ENCODE results near the gene PON3.

- TF ChIP-seq, protein P1, sequence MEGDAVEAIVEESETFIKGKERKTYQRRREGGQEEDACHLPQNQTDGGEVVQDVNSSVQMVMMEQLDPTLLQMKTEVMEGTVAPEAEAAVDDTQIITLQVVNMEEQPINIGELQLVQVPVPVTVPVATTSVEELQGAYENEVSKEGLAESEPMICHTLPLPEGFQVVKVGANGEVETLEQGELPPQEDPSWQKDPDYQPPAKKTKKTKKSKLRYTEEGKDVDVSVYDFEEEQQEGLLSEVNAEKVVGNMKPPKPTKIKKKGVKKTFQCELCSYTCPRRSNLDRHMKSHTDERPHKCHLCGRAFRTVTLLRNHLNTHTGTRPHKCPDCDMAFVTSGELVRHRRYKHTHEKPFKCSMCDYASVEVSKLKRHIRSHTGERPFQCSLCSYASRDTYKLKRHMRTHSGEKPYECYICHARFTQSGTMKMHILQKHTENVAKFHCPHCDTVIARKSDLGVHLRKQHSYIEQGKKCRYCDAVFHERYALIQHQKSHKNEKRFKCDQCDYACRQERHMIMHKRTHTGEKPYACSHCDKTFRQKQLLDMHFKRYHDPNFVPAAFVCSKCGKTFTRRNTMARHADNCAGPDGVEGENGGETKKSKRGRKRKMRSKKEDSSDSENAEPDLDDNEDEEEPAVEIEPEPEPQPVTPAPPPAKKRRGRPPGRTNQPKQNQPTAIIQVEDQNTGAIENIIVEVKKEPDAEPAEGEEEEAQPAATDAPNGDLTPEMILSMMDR (IDR thresholded peaks at IDR 0.05) = no peak
- TF ChIP-seq POLR2AphosphoS5 (IDR thresholded peaks at IDR 0.05; ENCODE audit: low read depth, low read length) (no peak), TCF7L2 (IDR thresholded peaks at IDR 0.05; ENCODE audit: low read depth, low read length) (no peak)
These were observed 1.2 kb upstream of the PON3 start for GRCh38 chr7:95397381-95397780.

Data from Panc1 (cell line).